AML-193 (cell line): Measurements from ENCODE around the gene PCDHGC5.

Experiments
- DNase-seq, 2 experiments: peaks; one replicate each; lab custom pipeline; 2025; lab: John Stamatoyannopoulos, UW

The PCDHGC5 gene

DNA sequence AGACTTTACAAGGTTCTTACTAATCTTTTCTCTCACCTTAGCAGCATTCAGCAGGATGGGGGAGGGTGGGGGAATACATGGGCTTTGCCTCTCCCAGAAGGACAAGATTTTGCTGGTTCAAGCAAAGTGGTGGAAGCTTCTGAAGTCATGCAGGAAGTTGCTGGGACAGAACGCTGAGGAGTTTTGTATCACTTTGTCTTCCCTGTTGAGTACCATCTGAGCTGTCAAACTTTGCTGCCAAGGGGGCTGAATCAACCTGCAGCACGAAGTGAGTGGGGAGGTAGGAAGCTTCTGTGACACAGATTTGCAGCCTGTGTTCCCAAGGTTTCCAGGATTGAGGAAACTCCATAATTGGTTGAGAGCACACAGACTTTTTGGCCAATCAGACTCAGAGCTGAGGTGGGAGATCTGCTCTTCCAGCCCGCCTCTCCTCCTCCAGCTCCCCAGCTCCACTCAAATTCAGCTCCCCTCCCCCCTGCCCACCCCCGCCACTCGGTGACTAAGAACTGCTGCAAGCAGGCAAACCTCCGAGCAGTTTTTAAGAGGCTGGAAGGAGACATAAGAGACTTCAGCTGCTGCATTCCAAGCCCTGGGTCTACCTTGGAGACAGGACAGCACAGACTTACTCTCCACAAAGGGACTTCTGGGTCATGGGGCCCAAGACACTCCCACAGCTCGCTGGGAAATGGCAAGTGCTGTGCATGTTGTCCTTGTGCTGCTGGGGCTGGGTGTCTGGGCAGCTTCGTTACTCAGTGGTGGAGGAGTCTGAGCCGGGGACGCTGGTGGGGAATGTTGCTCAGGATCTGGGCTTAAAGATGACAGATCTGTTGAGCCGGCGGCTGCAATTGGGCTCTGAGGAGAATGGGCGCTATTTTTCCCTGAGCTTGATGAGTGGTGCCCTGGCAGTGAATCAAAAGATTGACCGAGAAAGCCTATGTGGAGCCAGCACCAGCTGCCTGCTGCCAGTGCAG is at the start of gene PCDHGC5:
PCDHGC5 (plus strand) TSS at position 491 of the 971 bp plus-strand sequence; CDS start at position 651, 160 bp downstream.
- DNase-seq: no peak

DNA sequence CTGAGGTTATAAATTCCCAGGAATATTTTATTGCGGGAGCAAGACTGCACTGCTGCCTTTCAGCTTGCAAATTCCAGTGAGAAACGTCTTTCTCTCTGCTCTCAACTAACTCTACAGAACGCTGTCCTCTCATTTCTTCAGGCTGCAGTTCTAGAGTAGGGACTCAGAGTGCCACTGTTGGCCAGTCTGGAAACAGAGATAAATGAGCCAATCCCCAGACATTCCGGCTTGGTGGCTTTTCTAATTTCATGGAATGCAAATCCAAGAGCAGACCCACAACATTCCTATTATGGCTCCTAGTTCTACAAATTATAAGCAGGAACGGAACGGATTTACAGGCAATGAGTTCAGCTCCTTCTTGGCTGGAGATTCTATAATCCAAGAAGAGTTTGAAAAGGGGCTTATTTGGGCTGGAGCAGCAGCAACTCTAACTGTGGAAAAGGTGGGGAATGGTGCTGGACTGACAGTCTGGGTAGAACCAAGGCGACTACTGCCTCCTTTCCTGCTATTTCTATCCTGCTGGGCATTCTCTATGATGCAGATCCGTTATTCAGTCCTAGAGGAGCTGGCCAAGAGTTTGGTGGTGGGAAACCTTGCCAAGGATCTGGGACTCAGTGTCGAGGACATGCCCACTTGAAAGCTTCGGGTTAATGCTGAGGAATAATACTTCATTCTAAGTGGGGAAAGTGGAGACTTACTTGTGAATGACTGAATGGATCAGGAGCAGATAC is 49.3 kb upstream of the PCDHGC5 start:
- DNase-seq: no peak

DNA sequence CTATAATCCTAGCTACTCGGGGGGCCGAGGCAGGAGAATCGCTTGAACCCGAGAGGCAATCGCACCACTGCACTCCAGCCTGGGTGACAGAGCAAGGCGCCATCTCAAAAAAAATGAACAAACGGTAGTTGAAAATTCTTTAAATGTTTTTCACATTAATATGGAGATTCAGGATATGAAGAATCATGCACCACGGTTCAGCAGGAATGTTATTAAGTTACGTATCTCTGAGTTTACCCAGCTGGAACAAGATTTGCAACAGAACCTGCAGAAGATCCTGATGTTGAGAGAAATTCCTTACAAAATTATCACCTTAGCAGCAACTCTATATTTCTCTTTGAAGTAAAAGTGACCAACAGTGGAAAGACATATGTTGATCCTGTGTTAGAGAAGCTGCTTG is 48.5 kb upstream of the PCDHGC5 start:
- no peak for DNase-seq

DNA sequence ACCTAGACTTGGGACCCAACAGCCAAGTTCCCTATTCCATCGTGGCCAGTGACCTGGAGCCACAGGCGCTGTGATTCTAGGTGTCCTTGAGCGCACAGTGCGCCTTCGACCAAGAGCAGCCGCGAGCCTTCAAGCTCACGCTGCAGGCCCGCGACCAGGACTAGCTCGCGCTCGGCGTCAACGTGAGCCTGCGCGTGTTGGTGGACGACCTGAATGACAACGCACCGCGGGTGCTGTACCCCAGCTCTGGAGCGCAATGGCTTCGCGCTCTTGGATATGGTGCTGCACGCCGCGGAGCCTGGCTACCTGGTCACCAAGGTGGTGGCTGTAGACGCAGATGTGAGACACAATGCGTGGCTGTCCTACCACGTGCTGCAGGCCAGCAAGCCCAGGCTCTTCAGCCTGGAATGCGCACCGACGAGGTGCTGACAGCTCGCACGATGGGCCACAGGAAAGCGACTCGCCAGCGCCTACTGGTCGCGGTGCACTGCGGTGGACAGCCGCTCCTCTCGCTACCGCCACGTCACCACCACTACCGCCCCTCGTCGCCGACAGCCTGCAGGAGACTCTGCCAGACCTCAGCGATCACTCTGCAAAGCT is 47.2 kb upstream of the PCDHGC5 start:
- DNase-seq: no peak

DNA sequence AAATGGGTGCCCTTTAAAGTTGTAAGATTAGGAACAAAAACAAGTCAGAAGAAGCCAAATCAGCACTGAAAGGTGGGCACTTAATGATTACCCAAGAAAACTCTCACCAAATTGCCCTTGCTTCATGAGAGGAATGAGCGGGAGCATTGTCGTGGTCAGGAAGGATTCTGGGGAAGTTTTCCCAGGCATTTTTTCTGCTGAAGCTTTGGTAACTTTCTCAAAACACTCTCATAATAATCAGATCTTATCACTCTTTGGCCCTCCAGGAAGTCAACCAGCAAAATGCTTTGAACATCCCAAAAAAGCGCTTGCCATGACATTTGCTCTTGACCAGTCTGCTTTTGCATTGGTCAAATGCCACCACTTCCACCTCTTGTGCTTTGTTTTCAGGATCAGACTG is 23.5 kb upstream of the PCDHGC5 start:
- DNase-seq: no peak

DNA sequence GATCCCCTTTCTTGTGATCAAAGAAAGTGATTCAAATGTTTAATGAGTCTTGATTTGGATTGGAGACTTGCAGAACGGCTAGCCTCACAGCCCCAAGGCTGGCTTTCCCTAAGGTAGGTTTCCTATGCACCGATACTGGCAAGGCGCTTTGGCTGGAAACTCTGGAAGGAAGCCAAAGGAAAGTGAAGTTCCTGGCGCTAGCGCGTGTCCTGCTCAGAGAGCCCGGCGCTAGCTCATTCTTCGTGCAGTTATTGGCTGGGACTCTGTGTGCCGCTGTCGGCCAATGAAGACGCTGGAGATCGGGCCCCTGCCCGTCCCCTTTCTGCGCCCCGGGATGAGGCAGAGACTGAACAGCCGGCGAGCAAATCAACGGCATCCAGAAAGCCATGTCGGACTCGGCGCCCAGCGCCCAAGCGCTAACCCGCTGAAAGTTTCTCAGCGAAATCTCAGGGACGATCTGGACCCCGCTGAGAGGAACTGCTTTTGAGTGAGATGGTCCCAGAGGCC is 13.2 kb upstream of the PCDHGC5 start, which contains the start of gene PCDHGC3:
PCDHGC3 (plus strand) TSS at position 342 of the 507 bp plus-strand sequence; CDS start at position 493, 151 bp downstream.
- DNase-seq: no peak

DNA sequence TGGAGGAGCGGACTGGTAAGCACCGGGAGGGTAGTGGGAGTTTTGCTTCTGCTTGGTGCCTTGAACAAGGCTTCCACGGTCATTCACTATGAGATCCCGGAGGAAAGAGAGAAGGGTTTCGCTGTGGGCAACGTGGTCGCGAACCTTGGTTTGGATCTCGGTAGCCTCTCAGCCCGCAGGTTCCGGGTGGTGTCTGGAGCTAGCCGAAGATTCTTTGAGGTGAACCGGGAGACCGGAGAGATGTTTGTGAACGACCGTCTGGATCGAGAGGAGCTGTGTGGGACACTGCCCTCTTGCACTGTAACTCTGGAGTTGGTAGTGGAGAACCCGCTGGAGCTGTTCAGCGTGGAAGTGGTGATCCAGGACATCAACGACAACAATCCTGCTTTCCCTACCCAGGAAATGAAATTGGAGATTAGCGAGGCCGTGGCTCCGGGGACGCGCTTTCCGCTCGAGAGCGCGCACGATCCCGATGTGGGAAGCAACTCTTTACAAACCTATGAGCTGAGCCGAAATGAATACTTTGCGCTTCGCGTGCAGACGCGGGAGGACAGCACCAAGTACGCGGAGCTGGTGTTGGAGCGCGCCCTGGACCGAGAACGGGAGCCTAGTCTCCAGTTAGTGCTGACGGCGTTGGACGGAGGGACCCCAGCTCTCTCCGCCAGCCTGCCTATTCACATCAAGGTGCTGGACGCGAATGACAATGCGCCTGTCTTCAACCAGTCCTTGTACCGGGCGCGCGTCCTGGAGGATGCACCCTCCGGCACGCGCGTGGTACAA is 12.6 kb upstream of the PCDHGC5 start:
- DNase-seq: no peak

DNA sequence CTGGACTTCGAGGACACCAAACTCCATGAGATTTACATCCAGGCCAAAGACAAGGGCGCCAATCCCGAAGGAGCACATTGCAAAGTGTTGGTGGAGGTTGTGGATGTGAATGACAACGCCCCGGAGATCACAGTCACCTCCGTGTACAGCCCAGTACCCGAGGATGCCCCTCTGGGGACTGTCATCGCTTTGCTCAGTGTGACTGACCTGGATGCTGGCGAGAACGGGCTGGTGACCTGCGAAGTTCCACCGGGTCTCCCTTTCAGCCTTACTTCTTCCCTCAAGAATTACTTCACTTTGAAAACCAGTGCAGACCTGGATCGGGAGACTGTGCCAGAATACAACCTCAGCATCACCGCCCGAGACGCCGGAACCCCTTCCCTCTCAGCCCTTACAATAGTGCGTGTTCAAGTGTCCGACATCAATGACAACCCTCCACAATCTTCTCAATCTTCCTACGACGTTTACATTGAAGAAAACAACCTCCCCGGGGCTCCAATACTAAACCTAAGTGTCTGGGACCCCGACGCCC is 11.8 kb upstream of the PCDHGC5 start:
- no peak for DNase-seq

DNA sequence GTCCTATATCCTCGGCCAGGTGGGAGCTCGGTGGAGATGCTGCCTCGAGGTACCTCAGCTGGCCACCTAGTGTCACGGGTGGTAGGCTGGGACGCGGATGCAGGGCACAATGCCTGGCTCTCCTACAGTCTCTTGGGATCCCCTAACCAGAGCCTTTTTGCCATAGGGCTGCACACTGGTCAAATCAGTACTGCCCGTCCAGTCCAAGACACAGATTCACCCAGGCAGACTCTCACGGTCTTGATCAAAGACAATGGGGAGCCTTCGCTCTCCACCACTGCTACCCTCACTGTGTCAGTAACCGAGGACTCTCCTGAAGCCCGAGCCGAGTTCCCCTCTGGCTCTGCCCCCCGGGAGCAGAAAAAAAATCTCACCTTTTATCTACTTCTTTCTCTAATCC is 11.1 kb upstream of the PCDHGC5 start:
- DNase-seq: no peak

DNA sequence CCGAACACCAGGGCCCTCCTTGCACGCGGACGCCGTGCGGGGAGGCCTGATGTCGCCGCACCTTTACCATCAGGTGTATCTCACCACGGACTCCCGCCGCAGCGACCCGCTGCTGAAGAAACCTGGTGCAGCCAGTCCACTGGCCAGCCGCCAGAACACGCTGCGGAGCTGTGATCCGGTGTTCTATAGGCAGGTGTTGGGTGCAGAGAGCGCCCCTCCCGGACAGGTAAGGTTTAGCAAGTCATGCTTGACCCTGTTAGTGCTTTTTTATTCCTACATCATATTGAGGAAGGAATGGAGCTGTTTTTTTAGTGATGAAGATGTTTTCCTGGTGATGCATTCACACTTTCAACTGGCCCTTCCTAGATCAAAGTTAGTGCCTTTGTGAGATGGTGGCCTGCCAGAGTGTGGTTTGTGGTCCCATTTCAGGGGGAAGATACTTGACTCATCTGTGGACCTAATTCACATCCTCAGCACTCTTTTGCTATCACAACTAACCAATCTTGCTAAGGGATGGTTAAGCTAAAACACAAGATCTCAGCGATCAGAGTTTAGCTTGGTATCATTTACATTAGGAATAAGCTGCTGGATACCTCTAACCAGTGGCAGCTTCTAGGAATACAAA is 10.4 kb upstream of the PCDHGC5 start:
- no peak for DNase-seq

DNA sequence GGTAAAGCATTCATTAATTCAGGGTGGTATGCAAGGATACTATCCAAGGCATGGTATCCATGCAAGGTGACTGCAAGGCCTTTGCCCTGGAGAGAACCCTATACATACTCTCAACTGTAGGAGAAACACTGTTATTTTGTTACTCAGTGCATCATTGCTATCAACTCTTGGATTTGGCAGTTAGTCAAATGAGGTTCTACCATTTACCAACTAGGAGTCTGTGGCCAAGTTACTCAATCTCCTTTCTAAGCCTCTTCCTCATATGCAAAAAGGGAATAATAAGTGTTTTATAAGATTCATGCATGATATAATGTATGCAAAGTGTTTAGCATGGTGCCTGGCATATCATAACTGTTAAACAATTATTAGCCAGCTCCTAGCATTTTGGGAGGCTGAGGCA is 9.1 kb upstream of the PCDHGC5 start:
- peak; percentile 17 to 22 for DNase-seq

DNA sequence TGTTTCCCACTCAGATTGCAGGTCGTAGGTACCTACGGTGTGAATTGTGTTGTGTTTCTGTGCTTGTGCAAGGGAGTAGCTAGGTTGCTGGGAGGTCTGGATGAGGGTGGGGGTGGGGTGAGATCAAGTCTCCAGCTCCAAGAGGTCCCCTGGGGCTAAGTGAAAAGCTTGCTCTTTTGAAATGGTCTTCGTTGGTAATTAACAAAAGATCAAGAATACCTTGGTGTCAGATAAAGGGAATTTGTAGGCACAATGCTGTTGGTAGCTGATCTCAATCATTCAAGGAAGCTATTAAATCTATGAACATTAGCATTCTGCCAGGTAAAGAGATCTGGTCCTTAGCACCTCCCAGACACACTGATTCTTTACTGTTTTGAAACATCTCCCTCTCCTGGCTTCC is 5.0 kb upstream of the PCDHGC5 start:
- DNase-seq: no peak

DNA sequence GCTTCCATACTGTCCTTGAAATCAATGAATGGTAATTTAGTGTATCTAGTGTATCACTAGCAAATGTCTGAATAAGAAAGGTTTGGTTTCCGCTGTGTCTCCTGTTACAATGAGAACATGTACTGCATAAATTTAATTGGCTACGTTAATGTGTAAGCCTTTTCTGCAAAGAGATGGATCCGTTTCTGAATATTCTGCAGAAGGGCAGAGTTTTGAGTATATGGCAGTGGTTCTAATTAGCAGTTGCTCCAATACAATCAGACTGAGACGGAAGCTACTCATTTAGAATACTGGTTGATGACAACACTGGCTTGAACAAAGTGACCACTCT is 4.6 kb upstream of the PCDHGC5 start:
- no peak for DNase-seq

DNA sequence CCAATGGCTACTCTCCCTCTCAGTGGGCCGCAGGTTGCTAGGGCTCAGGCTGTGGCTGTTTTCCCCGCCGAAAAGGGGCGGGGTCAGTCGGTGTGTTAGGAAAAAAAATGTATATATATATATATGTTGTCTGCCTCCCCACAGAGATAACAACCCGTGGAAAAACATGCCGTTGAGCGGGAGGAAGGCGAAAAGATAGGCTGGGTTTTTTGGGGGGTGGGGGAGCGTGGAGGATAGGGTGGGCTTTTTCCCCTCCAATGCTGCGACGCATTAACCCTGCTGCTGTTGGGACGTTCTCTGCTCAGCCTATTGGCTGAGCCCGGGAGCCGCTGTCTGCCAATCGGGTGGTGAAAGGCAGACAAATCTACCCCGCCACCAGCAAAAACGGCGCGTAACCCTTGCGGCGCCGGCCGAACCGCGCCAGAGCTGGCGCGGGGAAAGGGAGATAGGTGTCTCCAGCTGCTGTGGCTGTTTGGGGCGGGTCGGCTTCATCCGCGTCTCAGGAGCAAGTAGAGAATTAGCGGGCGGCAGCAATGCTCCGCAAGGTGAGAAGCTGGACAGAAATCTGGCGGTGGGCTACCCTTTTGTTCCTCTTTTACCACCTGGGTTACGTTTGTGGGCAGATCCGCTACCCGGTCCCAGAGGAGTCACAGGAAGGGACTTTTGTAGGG is 4.1 kb upstream of the PCDHGC5 start, which contains the start of gene PCDHGC4:
PCDHGC4 (plus strand) TSS at position 390 of the 671 bp plus-strand sequence; CDS start at position 534, 144 bp downstream.
- DNase-seq: no peak

DNA sequence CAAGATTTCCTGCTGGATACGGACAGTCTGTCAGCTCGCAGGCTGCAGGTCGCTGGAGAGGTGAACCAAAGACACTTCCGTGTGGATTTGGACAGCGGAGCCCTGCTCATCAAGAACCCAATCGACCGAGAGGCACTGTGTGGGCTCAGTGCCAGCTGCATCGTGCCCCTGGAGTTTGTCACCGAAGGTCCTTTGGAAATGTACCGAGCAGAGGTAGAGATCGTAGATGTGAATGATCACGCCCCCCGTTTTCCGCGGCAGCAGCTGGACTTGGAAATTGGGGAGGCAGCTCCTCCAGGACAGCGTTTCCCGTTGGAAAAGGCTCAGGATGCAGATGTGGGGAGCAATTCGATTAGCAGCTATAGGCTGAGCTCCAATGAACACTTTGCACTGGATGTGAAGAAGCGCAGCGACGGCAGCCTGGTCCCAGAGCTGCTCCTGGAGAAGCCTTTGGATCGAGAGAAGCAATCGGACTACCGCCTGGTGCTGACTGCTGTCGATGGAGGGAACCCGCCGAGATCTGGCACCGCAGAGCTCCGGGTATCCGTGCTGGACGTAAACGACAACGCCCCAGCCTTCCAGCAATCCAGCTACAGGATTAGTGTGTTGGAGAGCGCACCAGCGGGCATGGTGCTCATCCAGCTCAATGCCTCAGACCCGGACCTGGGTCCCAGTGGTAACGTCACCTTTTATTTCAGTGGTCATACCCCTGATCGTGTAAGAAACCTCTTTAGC is 3.4 kb upstream of the PCDHGC5 start:
- DNase-seq: no peak

DNA sequence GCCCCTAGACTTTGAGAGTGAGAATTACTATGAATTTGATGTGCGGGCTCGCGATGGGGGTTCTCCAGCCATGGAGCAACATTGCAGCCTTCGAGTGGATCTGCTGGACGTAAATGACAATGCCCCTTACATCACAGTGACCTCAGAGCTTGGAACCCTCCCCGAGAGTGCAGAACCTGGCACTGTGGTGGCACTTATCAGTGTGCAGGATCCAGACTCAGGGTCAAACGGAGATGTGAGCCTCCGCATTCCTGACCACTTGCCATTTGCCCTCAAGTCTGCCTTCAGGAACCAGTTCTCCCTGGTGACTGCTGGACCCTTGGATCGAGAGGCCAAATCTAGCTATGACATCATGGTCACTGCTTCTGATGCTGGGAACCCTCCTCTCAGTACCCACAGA is 2.8 kb upstream of the PCDHGC5 start:
- DNase-seq: no peak

DNA sequence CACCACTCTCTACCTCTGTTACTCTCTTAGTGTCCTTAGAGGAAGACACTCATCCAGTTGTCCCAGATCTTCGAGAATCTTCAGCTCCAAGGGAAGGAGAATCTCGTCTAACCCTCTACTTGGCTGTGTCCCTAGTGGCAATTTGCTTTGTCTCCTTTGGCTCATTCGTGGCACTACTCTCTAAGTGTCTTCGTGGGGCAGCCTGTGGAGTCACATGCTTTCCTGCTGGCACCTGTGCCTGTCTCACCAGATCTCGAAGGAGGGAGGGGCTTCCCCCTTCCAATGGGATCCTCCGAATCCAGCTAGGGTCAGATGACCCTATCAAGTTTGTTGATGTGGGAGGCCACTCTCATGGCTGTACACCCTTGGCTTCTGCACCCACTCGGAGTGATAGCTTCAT is 1.8 kb upstream of the PCDHGC5 start:
- DNase-seq: no peak

DNA sequence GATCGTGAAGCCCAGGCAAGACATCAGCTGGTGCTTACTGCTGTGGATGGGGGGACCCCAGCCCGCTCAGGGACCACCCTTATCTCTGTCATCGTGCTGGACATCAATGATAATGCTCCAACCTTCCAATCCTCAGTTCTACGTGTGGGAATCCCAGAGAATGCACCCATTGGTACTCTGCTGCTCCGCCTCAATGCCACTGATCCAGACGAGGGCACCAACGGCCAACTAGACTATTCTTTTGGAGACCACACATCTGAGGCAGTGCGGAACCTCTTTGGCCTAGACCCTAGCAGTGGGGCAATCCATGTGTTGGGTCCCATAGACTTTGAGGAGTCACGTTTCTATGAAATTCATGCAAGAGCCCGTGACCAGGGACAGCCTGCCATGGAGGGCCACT is 960 bp downstream of the PCDHGC5 start:
- DNase-seq: no peak

DNA sequence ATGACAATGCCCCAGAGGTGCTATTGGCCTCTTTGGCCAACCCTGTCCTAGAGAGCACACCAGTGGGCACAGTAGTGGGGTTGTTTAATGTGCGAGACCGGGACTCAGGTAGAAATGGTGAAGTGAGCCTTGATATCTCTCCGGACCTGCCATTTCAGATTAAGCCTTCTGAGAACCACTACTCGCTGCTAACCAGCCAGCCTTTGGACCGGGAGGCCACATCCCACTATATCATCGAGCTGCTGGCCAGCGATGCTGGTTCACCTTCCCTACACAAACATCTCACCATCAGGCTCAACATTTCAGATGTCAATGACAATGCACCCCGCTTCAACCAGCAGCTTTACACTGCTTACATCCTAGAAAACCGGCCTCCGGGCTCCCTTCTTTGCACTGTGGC is 1.4 kb downstream of the PCDHGC5 start:
- DNase-seq: no peak

DNA sequence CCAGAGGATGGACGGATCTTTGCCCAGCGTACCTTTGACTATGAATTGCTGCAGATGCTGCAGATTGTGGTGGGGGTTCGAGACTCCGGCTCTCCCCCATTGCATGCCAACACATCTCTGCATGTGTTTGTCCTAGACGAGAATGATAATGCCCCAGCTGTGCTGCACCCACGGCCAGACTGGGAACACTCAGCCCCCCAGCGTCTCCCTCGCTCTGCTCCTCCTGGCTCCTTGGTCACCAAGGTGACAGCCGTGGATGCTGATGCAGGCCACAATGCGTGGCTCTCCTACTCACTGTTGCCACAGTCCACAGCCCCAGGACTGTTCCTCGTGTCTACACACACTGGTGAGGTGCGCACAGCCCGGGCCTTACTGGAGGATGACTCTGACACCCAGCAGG is 1.9 kb downstream of the PCDHGC5 start:
- DNase-seq: no peak
